HEK293 (cell line): ENCODE results near the gene PYGM.

Experiments
- CTCF ChIA-PET: fragments of 350-600 bp; formaldehyde crosslinking; extraction: SDS; loops from one replicate; lab custom pipeline; 2021; ENCODE audit warnings: antibody characterized with exemption; lab: Yijun Ruan, JAX
- POLR2A ChIA-PET: fragments of 300-600 bp; formaldehyde crosslinking; extraction: SDS; loops from one replicate; lab custom pipeline; 2020; ENCODE audit warnings: antibody characterized with exemption, inconsistent platforms; lab: Yijun Ruan, JAX
- H3K27ac ChIP-seq: fragments of 200-500 bp; sonication (Bioruptor generic); 2 replicates; pipeline ENCODE4 v1.5.1; 2014; ENCODE audit warnings: low read depth, low read length, control low read depth, inconsistent platforms; ENCODE audit errors: extremely low read depth
- H3K36me3 ChIP-seq, 2 experiments: fragments of 200-500 bp in 1 of 2; sonication (Bioruptor generic) in 1 of 2; 1 replicate in 1 of 2; 2 replicates in 1 of 2; pipeline ENCODE4 v1.5.1; 2014 to 2017; ENCODE audit warnings: inconsistent platforms in 2 of 2, low read length in 2 of 2; ENCODE audit not compliant: control insufficient read depth in 2 of 2, insufficient read depth in 1 of 2
- H3K4me1 ChIP-seq: fragments of 200-500 bp; sonication (Bioruptor generic); 2 replicates; pipeline ENCODE4 v1.5.1; 2014; ENCODE audit warnings: mild to moderate bottlenecking, low read length, inconsistent platforms; ENCODE audit not compliant: control insufficient read depth, insufficient read depth
- H3K4me3 ChIP-seq: 2 replicates; pipeline ENCODE4 v1.5.1; 2011; ENCODE audit warnings: low read depth, mild to moderate bottlenecking, control low read depth, low read length, moderate library complexity
- H3K9me3 ChIP-seq: fragments of 200-500 bp; sonication (Bioruptor generic); 2 replicates; pipeline ENCODE4 v1.5.1; 2014; ENCODE audit warnings: low read depth, low read length, inconsistent platforms; ENCODE audit not compliant: control insufficient read depth, insufficient read depth
- KLF1 ChIP-seq: fragments of 450-650 bp; formaldehyde crosslinking; IDR thresholded peaks from 2 replicates; pipeline ENCODE4 v1.5.1; 2016; ENCODE audit warnings: missing biosample characterization, missing genetic modification characterization
- OVOL3 ChIP-seq: fragments of 450-650 bp; formaldehyde crosslinking; IDR thresholded peaks from 2 replicates; pipeline ENCODE4 v1.5.1; 2016; ENCODE audit warnings: missing biosample characterization, missing genetic modification characterization
- SALL2 ChIP-seq: fragments of 450-650 bp; formaldehyde crosslinking; IDR thresholded peaks from 2 replicates; pipeline ENCODE4 v1.5.0; 2017; ENCODE audit warnings: missing biosample characterization, mild to moderate bottlenecking, missing genetic modification characterization, borderline replicate concordance
- SCRT2 ChIP-seq: fragments of 450-650 bp; formaldehyde crosslinking; IDR thresholded peaks from 2 replicates; pipeline ENCODE4 v1.5.1; 2016; ENCODE audit warnings: missing biosample characterization, missing genetic modification characterization
- SP2 ChIP-seq: fragments of 450-650 bp; formaldehyde crosslinking; IDR thresholded peaks from 2 replicates; pipeline ENCODE4 v1.5.1; 2016; ENCODE audit warnings: missing biosample characterization, missing genetic modification characterization
- YY1 ChIP-seq: fragments of 450-650 bp; formaldehyde crosslinking; IDR thresholded peaks from 2 replicates; pipeline ENCODE4 v1.5.1; 2018; ENCODE audit warnings: missing biosample characterization, missing genetic modification characterization
- ZBTB17 ChIP-seq: fragments of 450-650 bp; formaldehyde crosslinking; IDR thresholded peaks from 2 replicates; pipeline ENCODE4 v1.5.1; 2016; ENCODE audit warnings: missing biosample characterization, missing genetic modification characterization
- ZNF239 ChIP-seq: fragments of 450-650 bp; formaldehyde crosslinking; IDR thresholded peaks from 2 replicates; pipeline ENCODE4 v1.5.1; 2016; ENCODE audit warnings: missing biosample characterization, missing genetic modification characterization
- ZNF473 ChIP-seq: fragments of 450-650 bp; formaldehyde crosslinking; IDR thresholded peaks from 2 replicates; pipeline ENCODE4 v1.5.1; 2017; ENCODE audit warnings: missing biosample characterization, missing genetic modification characterization
- ZNF510 ChIP-seq: fragments of 450-650 bp; formaldehyde crosslinking; IDR thresholded peaks from 2 replicates; pipeline ENCODE4 v1.5.1; 2018; ENCODE audit warnings: mild to moderate bottlenecking, missing genetic modification characterization, missing biosample characterization; ENCODE audit not compliant: insufficient replicate concordance
- ZNF560 ChIP-seq: fragments of 450-650 bp; formaldehyde crosslinking; IDR thresholded peaks from 2 replicates; pipeline ENCODE4 v1.5.1; 2017; ENCODE audit warnings: missing biosample characterization, missing genetic modification characterization, borderline replicate concordance
- ZNF623 ChIP-seq: fragments of 450-650 bp; formaldehyde crosslinking; IDR thresholded peaks from 2 replicates; pipeline ENCODE4 v1.5.1; 2016; ENCODE audit warnings: missing biosample characterization, missing genetic modification characterization
- ZNF777 ChIP-seq: fragments of 450-650 bp; formaldehyde crosslinking; IDR thresholded peaks from 2 replicates; pipeline ENCODE4 v1.5.1; 2017; ENCODE audit warnings: missing biosample characterization, missing genetic modification characterization, borderline replicate concordance
- ZNF785 ChIP-seq: fragments of 450-650 bp; formaldehyde crosslinking; IDR thresholded peaks from 2 replicates; pipeline ENCODE4 v1.5.1; 2016; ENCODE audit warnings: missing biosample characterization, missing genetic modification characterization
- ZXDB ChIP-seq: fragments of 450-650 bp; formaldehyde crosslinking; IDR thresholded peaks from 2 replicates; pipeline ENCODE4 v1.5.1; 2016; ENCODE audit warnings: missing biosample characterization, missing genetic modification characterization
- TF ChIP-seq, protein P1 (sequence below): fragments of 450-650 bp; formaldehyde crosslinking; IDR thresholded peaks from 2 replicates; pipeline ENCODE4 v1.5.1; 2016; ENCODE audit warnings: missing biosample characterization, missing genetic modification characterization
- TF ChIP-seq, protein P2 (sequence below): fragments of 450-650 bp; formaldehyde crosslinking; IDR thresholded peaks from 2 replicates; pipeline ENCODE4 v1.5.1; 2016; ENCODE audit warnings: missing biosample characterization, missing genetic modification characterization
- TF ChIP-seq, protein P3 (sequence below): fragments of 450-650 bp; formaldehyde crosslinking; IDR thresholded peaks from 2 replicates; pipeline ENCODE4 v1.5.1; 2016; ENCODE audit warnings: missing biosample characterization, missing genetic modification characterization
- TF ChIP-seq, protein P4 (sequence below): fragments of 450-650 bp; formaldehyde crosslinking; IDR thresholded peaks from 2 replicates; pipeline ENCODE4 v1.5.1; 2016; ENCODE audit warnings: missing biosample characterization, missing genetic modification characterization
- TF ChIP-seq, protein P5 (sequence below): fragments of 450-650 bp; formaldehyde crosslinking; conservative IDR thresholded peaks from 2 replicates; pipeline ENCODE4 v1.5.1; 2016; ENCODE audit warnings: low read depth, missing biosample characterization, missing genetic modification characterization

The PYGM gene

DNA sequence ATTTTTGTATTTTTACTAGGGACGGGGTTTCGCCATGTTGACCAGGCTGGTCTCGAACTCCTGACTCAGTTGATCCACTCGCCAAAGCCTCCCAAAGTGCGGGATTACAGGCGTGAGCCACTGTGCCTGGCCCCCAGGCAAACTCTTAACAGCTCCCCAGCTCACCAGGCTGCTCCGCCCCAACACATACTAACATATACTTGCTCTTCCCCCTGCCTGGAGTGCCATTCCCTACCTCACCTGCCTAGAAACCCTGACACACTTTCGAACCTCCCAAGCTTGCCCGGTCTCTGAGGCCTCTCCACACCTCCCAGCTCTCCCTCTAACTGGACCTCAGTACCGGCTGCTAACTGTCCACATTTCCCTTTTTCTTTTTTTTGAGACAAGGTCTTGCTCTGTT is 34.8 kb upstream of the PYGM start:
- peaks cover 0 to 36% of the 10 kb centered on the region in 2 experiments; a peak in 1 of 3 replicates for H3K36me3 ChIP-seq
- no peaks in the 10 kb centered on the region for H3K9me3 ChIP-seq
- ChIA-PET CTCF (interaction anchor here (0.6 to 1.4 kb wide), 6 partner anchors 9 to 411 kb away, joined by 3 to 6 read pairs (median 3); partner anchors contain the start of gene MAP4K2), POLR2A (interaction anchor here (1.1 kb wide), 1 partner anchor 16 kb away, joined by 4 read pairs; no protein-coding TSS in a partner anchor)
- no peak overlapping the region for H3K4me3 ChIP-seq
- H3K27ac ChIP-seq = no peak overlapping the region
- TF ChIP-seq, protein P1, sequence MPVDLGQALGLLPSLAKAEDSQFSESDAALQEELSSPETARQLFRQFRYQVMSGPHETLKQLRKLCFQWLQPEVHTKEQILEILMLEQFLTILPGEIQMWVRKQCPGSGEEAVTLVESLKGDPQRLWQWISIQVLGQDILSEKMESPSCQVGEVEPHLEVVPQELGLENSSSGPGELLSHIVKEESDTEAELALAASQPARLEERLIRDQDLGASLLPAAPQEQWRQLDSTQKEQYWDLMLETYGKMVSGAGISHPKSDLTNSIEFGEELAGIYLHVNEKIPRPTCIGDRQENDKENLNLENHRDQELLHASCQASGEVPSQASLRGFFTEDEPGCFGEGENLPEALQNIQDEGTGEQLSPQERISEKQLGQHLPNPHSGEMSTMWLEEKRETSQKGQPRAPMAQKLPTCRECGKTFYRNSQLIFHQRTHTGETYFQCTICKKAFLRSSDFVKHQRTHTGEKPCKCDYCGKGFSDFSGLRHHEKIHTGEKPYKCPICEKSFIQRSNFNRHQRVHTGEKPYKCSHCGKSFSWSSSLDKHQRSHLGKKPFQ (tag by site-specific recombination) = no peak
- TF ChIP-seq, protein P2, sequence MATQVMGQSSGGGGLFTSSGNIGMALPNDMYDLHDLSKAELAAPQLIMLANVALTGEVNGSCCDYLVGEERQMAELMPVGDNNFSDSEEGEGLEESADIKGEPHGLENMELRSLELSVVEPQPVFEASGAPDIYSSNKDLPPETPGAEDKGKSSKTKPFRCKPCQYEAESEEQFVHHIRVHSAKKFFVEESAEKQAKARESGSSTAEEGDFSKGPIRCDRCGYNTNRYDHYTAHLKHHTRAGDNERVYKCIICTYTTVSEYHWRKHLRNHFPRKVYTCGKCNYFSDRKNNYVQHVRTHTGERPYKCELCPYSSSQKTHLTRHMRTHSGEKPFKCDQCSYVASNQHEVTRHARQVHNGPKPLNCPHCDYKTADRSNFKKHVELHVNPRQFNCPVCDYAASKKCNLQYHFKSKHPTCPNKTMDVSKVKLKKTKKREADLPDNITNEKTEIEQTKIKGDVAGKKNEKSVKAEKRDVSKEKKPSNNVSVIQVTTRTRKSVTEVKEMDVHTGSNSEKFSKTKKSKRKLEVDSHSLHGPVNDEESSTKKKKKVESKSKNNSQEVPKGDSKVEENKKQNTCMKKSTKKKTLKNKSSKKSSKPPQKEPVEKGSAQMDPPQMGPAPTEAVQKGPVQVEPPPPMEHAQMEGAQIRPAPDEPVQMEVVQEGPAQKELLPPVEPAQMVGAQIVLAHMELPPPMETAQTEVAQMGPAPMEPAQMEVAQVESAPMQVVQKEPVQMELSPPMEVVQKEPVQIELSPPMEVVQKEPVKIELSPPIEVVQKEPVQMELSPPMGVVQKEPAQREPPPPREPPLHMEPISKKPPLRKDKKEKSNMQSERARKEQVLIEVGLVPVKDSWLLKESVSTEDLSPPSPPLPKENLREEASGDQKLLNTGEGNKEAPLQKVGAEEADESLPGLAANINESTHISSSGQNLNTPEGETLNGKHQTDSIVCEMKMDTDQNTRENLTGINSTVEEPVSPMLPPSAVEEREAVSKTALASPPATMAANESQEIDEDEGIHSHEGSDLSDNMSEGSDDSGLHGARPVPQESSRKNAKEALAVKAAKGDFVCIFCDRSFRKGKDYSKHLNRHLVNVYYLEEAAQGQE = no peak
- TF ChIP-seq, protein P3, sequence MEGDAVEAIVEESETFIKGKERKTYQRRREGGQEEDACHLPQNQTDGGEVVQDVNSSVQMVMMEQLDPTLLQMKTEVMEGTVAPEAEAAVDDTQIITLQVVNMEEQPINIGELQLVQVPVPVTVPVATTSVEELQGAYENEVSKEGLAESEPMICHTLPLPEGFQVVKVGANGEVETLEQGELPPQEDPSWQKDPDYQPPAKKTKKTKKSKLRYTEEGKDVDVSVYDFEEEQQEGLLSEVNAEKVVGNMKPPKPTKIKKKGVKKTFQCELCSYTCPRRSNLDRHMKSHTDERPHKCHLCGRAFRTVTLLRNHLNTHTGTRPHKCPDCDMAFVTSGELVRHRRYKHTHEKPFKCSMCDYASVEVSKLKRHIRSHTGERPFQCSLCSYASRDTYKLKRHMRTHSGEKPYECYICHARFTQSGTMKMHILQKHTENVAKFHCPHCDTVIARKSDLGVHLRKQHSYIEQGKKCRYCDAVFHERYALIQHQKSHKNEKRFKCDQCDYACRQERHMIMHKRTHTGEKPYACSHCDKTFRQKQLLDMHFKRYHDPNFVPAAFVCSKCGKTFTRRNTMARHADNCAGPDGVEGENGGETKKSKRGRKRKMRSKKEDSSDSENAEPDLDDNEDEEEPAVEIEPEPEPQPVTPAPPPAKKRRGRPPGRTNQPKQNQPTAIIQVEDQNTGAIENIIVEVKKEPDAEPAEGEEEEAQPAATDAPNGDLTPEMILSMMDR = no peak
- no peak for TF ChIP-seq ZNF510 (tag by site-specific recombination)
- TF ChIP-seq, protein P4, sequence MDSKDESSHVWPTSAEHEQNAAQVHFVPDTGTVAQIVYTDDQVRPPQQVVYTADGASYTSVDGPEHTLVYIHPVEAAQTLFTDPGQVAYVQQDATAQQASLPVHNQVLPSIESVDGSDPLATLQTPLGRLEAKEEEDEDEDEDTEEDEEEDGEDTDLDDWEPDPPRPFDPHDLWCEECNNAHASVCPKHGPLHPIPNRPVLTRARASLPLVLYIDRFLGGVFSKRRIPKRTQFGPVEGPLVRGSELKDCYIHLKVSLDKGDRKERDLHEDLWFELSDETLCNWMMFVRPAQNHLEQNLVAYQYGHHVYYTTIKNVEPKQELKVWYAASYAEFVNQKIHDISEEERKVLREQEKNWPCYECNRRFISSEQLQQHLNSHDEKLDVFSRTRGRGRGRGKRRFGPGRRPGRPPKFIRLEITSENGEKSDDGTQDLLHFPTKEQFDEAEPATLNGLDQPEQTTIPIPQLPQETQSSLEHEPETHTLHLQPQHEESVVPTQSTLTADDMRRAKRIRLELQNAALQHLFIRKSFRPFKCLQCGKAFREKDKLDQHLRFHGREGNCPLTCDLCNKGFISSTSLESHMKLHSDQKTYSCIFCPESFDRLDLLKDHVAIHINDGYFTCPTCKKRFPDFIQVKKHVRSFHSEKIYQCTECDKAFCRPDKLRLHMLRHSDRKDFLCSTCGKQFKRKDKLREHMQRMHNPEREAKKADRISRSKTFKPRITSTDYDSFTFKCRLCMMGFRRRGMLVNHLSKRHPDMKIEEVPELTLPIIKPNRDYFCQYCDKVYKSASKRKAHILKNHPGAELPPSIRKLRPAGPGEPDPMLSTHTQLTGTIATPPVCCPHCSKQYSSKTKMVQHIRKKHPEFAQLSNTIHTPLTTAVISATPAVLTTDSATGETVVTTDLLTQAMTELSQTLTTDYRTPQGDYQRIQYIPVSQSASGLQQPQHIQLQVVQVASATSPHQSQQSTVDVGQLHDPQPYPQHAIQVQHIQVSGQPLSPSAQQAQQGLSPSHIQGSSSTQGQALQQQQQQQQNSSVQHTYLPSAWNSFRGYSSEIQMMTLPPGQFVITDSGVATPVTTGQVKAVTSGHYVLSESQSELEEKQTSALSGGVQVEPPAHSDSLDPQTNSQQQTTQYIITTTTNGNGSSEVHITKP = no peak
- TF ChIP-seq ZNF777 (tag by site-specific recombination) = no peak
- TF ChIP-seq OVOL3 (tag by site-specific recombination) = no peak
- TF ChIP-seq YY1 (tag by site-specific recombination) = no peak
- no peak for TF ChIP-seq ZNF473 (tag by site-specific recombination)
- no peak for TF ChIP-seq SP2
- no peak for TF ChIP-seq ZBTB17 (tag by site-specific recombination)
- TF ChIP-seq ZNF785 (tag by site-specific recombination) = no peak
- TF ChIP-seq SCRT2 = no peak
- TF ChIP-seq ZNF623 (tag by site-specific recombination) = no peak
- TF ChIP-seq ZNF560 (tag by site-specific recombination) = no peak
- TF ChIP-seq, protein P5, sequence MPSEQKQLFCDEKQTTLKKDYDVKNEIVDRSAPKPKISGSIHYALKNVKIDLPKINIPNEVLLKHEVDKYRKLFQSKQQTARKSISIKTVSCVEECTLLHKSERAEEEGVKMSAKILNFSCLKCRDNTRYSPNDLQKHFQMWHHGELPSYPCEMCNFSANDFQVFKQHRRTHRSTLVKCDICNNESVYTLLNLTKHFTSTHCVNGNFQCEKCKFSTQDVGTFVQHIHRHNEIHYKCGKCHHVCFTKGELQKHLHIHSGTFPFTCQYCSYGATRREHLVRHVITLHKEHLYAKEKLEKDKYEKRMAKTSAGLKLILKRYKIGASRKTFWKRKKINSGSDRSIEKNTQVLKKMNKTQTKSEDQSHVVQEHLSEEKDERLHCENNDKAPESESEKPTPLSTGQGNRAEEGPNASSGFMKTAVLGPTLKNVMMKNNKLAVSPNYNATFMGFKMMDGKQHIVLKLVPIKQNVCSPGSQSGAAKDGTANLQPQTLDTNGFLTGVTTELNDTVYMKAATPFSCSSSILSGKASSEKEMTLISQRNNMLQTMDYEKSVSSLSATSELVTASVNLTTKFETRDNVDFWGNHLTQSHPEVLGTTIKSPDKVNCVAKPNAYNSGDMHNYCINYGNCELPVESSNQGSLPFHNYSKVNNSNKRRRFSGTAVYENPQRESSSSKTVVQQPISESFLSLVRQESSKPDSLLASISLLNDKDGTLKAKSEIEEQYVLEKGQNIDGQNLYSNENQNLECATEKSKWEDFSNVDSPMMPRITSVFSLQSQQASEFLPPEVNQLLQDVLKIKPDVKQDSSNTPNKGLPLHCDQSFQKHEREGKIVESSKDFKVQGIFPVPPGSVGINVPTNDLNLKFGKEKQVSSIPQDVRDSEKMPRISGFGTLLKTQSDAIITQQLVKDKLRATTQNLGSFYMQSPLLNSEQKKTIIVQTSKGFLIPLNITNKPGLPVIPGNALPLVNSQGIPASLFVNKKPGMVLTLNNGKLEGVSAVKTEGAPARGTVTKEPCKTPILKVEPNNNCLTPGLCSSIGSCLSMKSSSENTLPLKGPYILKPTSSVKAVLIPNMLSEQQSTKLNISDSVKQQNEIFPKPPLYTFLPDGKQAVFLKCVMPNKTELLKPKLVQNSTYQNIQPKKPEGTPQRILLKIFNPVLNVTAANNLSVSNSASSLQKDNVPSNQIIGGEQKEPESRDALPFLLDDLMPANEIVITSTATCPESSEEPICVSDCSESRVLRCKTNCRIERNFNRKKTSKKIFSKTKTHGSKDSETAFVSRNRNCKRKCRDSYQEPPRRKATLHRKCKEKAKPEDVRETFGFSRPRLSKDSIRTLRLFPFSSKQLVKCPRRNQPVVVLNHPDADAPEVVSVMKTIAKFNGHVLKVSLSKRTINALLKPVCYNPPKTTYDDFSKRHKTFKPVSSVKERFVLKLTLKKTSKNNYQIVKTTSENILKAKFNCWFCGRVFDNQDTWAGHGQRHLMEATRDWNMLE = no peak
- no peak for TF ChIP-seq ZNF239
- TF ChIP-seq KLF1 (tag by site-specific recombination) = no peak
- no peak for TF ChIP-seq SALL2 (tag by site-specific recombination)
- no peak for TF ChIP-seq ZXDB (tag by site-specific recombination)
- H3K4me1 ChIP-seq = no peaks in the 10 kb centered on the region
